RWPE2 (cell line): ENCODE measurements around the gene NDUFS8.

Experiments used
- ATAC-seq: fragments of 200-7000 bp; cut with Tn5 transposase; 3 replicates; pipeline ENCODE4 v1.9.1; 2021; ENCODE audit warnings: low read depth
- DNase-seq: peaks from one replicate; pipeline ENCODE4 v3.0.0-alpha.2; 2020; ENCODE audit warnings: low spot score
- H3K27ac ChIP-seq: fragments of 450-650 bp; 2 replicates; pipeline ENCODE4 v1.5.1; 2017; ENCODE audit warnings: mild to moderate bottlenecking; ENCODE audit not compliant: poor library complexity, severe bottlenecking
- H3K27me3 ChIP-seq: fragments of 250-450 bp; sonication (Bioruptor Pico); 2 replicates; pipeline ENCODE4 v1.5.1; 2021; ENCODE audit warnings: mild to moderate bottlenecking, moderate library complexity; ENCODE audit not compliant: insufficient read depth, poor library complexity, severe bottlenecking
- H3K36me3 ChIP-seq: fragments of 250-450 bp; sonication (Bioruptor Pico); 2 replicates; pipeline ENCODE4 v1.5.1; 2020; ENCODE audit warnings: low read depth, mild to moderate bottlenecking, moderate library complexity
- H3K4me1 ChIP-seq: fragments of 250-450 bp; sonication (Bioruptor Pico); 2 replicates; pipeline ENCODE4 v1.5.1; 2021; ENCODE audit warnings: mild to moderate bottlenecking, moderate library complexity; ENCODE audit not compliant: insufficient read depth, poor library complexity, severe bottlenecking
- H3K4me3 ChIP-seq: fragments of 250-450 bp; sonication (Bioruptor Pico); 2 replicates; pipeline ENCODE4 v1.5.1; 2021; ENCODE audit warnings: mild to moderate bottlenecking, moderate library complexity; ENCODE audit not compliant: severe bottlenecking
- H3K9me3 ChIP-seq: fragments of 250-450 bp; sonication (Bioruptor Pico); 2 replicates; pipeline ENCODE4 v1.5.1; 2021; ENCODE audit warnings: mild to moderate bottlenecking, moderate library complexity; ENCODE audit not compliant: severe bottlenecking
- TF ChIP-seq, protein P1 (sequence below): fragments of 450-650 bp; IDR thresholded peaks from one replicate; pipeline ENCODE4 v1.5.1; 2017; ENCODE audit warnings: mild to moderate bottlenecking, moderate library complexity; ENCODE audit not compliant: poor library complexity, severe bottlenecking

The NDUFS8 gene

DNA sequence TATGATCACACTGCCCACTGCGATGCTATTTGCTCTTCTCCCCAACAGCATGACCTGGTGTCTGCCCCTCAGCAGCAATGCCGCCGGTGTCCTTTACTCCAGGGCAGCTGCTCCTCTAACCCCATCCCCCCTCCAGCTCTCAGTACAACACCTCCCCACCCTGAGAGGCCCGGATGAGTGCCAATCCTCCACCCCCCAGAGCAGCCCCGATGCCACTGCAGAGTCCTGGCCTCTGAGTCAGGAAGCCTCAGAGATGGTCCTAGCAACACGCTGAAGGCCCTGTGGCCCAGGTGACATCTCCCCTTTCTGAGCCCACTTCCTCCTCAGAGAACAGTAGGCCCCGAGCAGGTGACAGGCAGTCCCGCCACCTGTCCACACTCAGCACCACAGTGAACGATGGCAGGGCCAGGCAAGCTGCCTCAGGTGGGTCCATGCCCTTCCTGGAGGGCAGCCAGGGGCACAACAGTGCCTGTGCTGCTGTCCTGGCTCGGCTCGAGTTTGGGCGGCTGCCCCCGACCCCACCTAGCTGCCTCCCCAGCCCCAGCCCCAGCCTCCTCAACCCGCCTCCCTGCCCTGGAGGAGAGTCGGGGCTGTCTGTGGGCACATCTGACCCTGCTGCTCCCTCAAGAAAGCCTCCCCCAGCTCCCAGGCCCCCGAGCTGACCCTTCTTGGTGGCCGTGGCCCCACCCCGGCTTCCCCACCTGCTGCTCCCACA is 3.9 kb upstream of the NDUFS8 start:
- ATAC-seq (no peak), DNase-seq (no peak)
- Histone ChIP-seq H3K27me3 (no peaks in the 10 kb centered on the region), H3K9me3 (peaks cover 2% of the 10 kb centered on the region), H3K27ac (peak overlapping the region; percentile 76), H3K4me3 (no peak overlapping the region), H3K4me1 (peaks cover 25% of the 10 kb centered on the region), H3K36me3 (peaks cover 18% of the 10 kb centered on the region)
- TF ChIP-seq, protein P1, sequence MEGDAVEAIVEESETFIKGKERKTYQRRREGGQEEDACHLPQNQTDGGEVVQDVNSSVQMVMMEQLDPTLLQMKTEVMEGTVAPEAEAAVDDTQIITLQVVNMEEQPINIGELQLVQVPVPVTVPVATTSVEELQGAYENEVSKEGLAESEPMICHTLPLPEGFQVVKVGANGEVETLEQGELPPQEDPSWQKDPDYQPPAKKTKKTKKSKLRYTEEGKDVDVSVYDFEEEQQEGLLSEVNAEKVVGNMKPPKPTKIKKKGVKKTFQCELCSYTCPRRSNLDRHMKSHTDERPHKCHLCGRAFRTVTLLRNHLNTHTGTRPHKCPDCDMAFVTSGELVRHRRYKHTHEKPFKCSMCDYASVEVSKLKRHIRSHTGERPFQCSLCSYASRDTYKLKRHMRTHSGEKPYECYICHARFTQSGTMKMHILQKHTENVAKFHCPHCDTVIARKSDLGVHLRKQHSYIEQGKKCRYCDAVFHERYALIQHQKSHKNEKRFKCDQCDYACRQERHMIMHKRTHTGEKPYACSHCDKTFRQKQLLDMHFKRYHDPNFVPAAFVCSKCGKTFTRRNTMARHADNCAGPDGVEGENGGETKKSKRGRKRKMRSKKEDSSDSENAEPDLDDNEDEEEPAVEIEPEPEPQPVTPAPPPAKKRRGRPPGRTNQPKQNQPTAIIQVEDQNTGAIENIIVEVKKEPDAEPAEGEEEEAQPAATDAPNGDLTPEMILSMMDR, result no peak

DNA sequence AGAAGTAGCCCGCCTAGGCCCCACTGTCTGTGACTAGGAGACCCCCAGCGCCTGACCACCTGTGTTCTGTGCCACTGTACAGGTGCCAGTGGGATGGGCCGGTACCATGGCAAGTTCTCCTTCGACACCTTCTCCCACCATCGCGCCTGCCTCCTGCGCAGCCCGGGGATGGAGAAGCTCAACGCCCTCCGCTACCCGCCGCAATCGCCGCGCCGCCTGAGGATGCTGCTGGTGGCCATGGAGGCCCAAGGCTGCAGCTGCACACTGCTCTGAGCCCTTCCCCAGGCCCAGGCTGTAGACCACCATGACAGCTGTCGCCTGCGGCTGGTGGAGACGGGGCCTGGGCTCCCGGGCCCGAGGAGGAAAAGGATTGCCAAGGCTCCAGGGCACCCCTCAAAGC is 2.8 kb upstream of the NDUFS8 start:
- TF ChIP-seq, protein P1, result no peak
- ATAC-seq, result no peak

GRCh38 chr11:68028802-68029545 is 1.5 kb upstream of the NDUFS8 start:
- ATAC-seq (no peak), DNase-seq (no peak)
- Histone ChIP-seq H3K27me3 (no peaks in the 10 kb centered on the region), H3K4me3 (no peak overlapping the region), H3K4me1 (peaks cover 26% of the 10 kb centered on the region), H3K36me3 (peaks cover 36% of the 10 kb centered on the region), H3K9me3 (peaks cover 2% of the 10 kb centered on the region), H3K27ac (peak overlapping the region; percentile 76)
- TF ChIP-seq, protein P1, result no peak

More for the DNA sequence above, 2.8 kb upstream of the NDUFS8 start:
- Histone ChIP-seq H3K4me1 (peaks cover 26% of the 10 kb centered on the region), H3K27ac (peak overlapping the region; percentile 76), H3K9me3 (peaks cover 2% of the 10 kb centered on the region), H3K4me3 (no peak overlapping the region), H3K36me3 (peaks cover 23% of the 10 kb centered on the region), H3K27me3 (no peaks in the 10 kb centered on the region)
- DNase-seq, result no peak

DNA sequence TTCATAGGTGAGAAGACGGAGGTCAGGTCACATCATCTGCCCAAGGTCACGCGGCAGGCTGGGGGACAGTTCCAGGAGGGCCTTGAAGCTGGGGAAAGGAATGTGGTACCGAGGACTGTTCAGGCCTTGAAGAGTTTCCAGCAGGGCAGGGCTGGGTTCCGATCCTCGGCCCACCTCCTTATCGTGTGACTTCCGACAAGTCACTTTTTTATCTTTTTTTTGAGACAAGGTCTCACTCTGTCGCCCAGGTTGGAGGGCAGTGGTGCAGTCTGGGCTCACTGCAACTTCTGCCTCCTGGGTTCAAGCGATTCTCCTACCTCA is 623 bp downstream of the NDUFS8 start:
- H3K4me1 ChIP-seq, result peaks cover 26% of the 10 kb centered on the region
- no peaks in the 10 kb centered on the region for H3K9me3 ChIP-seq
- H3K4me3 ChIP-seq, result peak overlapping the region; percentile 99
- H3K27me3 ChIP-seq, result no peaks in the 10 kb centered on the region
- H3K36me3 ChIP-seq, result peaks cover 31% of the 10 kb centered on the region
- H3K27ac ChIP-seq, result peak overlapping the region; percentile 76
- ATAC-seq (no peak), DNase-seq (no peak)
- TF ChIP-seq, protein P1, result no peak

DNA sequence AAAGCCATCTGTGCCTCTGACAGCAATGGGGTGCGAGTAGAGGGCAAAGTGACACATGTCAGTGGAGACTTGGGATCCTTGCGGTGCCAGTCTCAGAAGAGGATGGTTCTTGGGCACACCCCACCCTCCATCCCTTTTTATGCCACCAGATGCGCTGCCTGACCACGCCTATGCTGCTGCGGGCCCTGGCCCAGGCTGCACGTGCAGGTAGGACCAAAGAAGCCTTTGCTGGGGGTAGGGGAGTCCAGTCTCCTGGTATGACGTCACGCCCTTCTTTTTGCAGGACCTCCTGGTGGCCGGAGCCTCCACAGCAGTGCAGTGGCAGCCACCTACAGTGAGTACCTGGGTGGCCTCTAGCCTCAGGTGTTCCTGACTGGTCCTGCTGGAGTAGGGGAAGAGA is 1.5 kb downstream of the NDUFS8 start:
- DNase-seq (no peak), ATAC-seq (no peak)
- Histone ChIP-seq H3K27me3 (no peaks in the 10 kb centered on the region), H3K4me1 (peaks cover 26% of the 10 kb centered on the region), H3K4me3 (no peak overlapping the region), H3K27ac (peak overlapping the region; percentile 76), H3K36me3 (peaks cover 31% of the 10 kb centered on the region), H3K9me3 (no peaks in the 10 kb centered on the region)
- TF ChIP-seq, protein P1, result no peak
